Astrocyte (in vitro differentiated cells and primary cell): ENCODE data around the gene PHKG2.

Experiments
- EZH2 ChIP-seq: IDR thresholded peaks from 2 replicates; pipeline ENCODE4 v1.6.1; 2012; ENCODE audit warnings: mild to moderate bottlenecking, low read length, inconsistent platforms; ENCODE audit not compliant: insufficient read depth
- TF ChIP-seq, protein P1 (sequence below): IDR thresholded peaks from 2 replicates; pipeline ENCODE4 v1.5.1; 2011; ENCODE audit warnings: low read depth, mild to moderate bottlenecking, inconsistent platforms, low read length, moderate library complexity; ENCODE audit not compliant: insufficient read depth

DNA sequence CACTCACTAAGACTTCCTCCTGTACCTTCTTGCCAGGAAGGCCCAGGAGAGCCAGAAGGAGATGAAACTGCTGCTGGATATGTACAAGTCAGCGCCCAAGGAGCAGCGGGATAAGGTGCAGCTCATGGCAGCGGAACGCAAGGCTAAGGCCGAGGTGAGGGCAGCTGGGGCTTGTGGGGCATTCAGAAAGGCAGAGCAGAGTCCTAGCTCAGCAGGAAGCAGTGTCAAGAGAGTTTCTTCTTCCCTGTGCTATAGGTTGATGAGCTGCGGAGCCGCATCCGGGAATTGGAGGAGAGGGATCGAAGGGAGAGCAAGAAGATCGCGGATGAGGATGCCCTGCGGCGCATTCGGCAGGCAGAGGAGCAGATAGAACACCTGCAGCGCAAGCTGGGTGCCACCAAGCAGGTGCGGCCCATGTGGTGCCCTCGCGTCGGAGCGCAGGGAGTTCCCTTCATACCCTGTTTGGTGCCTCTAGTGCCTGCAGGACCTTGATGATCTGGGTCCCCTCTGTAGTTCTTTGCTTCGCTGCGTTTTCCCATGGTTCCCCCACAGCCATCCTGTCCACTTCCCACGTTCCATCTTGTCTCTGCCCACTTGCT, 20.5 kb downstream of the PHKG2 start:
- TF ChIP-seq EZH2 = no peak
- TF ChIP-seq, protein P1, sequence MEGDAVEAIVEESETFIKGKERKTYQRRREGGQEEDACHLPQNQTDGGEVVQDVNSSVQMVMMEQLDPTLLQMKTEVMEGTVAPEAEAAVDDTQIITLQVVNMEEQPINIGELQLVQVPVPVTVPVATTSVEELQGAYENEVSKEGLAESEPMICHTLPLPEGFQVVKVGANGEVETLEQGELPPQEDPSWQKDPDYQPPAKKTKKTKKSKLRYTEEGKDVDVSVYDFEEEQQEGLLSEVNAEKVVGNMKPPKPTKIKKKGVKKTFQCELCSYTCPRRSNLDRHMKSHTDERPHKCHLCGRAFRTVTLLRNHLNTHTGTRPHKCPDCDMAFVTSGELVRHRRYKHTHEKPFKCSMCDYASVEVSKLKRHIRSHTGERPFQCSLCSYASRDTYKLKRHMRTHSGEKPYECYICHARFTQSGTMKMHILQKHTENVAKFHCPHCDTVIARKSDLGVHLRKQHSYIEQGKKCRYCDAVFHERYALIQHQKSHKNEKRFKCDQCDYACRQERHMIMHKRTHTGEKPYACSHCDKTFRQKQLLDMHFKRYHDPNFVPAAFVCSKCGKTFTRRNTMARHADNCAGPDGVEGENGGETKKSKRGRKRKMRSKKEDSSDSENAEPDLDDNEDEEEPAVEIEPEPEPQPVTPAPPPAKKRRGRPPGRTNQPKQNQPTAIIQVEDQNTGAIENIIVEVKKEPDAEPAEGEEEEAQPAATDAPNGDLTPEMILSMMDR = no peak
